ENCODE data around the gene FAM227B.
"Not testable (repeated sequence)": the region's sequence is repeated elsewhere in the genome, so short reads cannot be mapped to it uniquely, and the experiment has no call there.

The FAM227B gene

DNA sequence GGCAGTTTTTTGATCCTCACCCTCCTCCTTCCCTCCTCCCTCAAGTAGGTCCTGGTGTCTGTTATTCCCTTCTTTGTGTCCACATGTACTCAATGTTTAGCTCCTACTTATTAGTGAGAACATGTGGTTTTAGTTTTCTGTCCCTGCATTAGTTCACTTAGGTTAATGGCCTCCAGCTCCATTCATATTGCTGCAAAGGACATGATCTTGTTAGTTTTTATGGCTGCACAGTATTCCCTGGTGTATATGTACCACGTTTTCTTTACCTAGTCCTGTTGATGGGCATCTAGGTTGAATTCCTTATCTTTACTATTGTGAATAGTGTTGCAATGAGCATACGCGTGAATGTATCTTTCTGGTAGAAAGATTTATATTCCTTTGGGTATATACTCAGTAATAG lies 259.2 kb downstream of the FAM227B start:
- DNase-seq: no peak

DNA sequence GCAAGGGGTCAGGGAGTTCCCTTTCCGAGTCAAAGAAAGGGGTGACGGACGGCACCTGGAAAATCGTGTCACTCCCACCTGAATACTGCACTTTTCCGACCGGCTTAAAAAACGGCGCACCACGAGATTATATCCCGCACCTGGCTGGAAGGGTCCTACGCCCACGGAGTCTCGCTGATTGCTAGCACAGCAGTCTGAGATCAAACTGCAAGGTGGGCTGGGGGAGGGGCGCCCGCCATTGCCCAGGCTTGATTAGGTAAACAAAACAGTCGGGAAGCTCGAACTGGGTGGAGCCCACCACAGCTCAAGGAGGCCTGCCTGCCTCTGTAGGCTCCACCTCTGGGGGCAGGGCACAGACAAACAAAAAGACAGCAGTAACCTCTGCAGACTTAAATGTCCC lies 266.2 kb downstream of the FAM227B start:
- not testable (repeated sequence) for DNase-seq

DNA sequence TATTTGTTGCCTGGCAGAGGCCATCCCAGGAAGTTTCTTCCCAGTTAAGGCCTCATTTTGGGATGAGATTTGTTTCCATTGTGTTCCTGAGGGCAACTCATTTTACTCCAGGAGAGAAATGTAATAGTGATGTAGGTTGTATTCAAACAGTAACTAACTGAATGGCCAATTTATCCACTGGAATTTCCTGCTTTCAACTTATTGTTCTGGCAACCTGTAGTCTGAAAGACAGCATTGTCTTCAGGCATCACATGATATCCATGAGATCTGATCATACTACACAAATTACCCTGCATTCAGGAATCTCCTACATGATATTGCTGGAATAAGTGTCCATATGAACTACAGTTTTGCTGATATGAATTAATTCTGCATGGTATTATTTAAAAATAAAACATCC lies 277.1 kb downstream of the FAM227B start:
- no peak for DNase-seq

DNA sequence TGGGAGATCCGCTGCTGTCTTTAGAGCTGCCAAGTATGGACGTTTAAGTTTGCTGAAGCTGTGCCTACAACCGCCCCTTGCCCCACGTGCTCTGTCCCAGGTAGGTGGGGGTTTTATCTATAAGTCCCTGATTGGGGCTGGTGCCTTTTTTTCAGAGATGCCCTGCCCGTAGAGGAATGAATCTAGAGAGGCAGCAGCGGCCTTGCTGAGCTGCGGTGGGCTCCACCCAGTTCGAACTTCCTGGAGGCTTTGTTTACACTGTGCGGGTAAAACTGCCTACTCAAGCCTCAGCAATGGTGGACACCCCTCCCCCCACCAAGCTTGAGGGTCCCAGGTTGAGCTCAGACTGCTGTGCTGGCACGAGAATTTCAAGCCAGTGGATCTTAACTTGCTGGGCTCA lies 281.0 kb downstream of the FAM227B start:
- DNase-seq: no peak

DNA sequence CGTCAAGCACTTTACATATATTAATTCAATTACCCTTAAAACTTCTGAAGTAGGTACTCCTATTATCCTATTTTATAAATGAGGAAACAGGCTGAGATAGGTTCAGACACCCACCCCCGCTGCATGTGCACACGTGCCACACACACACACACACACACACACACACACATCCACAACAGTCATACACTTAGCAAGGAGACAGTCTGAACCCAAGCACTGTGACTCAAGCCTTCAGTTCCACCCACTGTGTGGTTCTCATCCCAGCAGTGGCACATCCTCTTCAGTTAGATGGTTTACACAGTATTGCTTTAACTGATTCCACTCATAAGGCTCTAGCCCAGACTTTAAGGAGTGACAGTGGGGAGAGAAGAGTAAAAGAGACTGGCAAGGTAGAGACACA lies 288.7 kb downstream of the FAM227B start:
- no peak for DNase-seq

DNA sequence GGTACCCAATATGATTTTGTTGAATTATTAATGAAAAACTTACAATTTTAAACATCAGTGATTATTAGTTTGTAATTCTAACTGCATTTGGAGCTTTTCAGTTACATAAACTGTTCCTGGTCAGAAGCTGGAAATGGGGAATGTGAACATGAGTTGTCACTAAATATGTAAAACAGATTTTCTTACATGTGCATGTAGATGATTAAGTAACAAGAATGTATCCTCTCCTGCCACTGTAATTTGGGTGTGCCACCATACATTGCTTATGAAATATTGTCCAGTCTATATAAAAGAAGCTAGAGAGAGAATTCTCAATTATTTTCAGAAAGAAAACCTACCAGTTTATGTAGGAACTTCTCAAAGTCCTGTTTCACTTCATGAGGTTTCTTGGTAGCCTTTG lies 289.2 kb downstream of the FAM227B start:
- DNase-seq: no peak

DNA sequence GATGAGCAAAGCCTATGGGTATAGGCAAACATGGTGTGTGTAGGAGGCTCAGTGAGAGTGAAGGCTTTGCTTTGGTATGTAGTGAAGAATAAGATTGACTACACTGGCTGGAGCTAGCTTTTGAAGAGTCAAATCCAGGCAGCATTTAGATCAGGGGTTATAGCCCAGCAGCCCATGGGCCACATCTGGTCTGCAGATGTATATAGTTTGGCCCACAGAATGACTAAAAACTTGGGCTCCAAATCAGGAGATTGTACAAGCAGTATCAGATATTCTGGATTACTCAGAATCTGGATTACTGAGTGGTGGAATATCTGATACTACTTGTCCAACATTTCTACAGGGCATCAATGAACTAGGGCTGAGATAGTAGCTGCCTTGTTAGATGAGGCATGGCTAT lies 290.5 kb downstream of the FAM227B start:
- no peak for DNase-seq

DNA sequence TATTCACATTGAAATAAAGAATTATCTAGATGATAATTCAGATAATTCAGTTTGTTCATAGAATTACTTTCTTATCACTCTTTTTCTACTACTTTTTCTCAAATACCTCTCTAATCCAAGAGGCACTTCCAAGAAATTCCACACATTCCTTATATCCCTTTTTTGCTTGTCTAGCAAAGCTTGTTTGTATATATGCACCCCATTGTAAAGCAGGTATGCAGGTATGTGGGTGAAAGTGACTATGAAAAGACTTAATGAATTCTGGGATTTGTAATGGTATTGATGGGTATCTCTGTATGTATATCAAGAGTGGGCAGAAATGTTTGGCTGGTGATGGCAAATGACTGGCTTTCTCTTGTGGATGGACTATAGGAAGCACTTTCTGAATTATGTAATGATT lies 291.7 kb downstream of the FAM227B start:
- no peak for DNase-seq

DNA sequence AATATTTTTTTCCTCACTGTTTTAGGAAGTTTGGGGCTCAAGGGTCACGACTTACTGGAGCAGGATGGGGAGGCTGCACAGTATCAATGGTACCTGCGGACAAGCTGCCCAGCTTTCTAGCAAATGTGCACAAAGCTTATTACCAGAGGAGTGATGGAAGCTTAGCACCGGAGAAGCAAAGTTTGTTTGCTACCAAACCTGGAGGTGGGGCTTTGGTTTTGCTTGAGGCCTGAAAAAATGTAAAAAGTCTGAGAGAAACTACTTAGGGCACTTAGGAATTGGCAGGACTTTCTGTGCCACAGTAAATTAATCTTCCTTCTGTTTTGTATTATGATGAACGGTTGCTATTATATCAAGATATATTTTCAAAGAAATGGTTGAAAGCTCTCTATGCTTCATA lies 292.7 kb downstream of the FAM227B start:
- DNase-seq: no peak

DNA sequence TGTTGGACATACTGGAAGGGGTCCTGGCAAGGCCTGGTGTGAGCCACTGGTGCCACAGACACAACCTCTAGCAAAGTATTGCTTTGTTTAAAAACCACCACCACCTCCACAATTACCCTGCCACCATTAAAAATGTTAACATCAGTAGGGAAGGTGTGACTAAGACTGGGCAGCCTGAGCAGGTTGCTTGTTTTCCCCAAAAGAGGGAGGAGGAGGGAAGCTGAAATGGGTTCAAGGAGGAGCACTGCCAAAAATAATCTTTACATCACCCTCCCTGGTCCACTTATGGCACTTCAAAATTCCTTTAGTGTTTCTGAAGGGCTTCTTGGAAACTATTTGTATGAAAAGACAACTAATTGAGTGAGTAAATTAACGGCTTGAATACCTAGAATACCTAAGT lies 297.4 kb downstream of the FAM227B start:
- no peak for DNase-seq

DNA sequence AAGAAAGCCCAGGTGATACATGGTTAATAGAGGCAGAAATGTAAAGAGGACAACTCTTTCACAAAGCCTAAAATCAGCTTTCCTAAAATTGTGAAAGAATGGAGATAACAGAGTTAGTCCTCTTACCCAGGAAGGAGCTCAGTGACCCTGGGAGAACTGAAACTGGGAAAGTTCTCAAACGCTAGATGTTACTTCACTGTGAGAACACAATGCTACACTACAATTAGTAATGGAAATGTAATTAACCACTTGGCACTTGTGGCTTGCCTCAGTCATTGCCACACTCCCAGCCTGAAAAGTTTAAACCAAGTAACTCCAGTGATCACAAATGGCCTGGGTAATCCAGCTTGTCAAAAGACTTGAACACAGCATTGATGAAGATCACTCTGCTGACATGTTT lies 300.3 kb downstream of the FAM227B start:
- DNase-seq: no peak

DNA sequence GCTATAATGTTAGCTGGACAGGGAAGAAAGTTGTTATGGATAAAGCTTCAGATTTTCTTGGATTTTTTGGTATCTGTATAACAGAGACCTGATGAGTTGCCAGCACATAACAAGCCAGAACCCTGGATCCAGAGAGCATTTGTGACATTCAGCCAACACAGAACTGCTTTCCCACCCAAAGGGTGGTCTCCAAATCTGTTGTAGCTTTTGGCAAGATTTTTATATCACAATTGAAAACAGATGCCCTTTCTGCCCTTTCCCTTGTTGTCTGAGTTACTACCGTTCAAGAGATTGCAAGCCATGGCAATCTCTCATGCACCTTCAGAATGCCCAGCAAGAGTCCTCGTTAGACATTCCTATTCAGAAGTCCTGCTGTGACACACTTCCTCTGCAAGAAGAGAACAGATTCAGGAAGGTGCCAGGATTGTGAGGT lies 305.2 kb downstream of the FAM227B start:
- DNase-seq: no peak

DNA sequence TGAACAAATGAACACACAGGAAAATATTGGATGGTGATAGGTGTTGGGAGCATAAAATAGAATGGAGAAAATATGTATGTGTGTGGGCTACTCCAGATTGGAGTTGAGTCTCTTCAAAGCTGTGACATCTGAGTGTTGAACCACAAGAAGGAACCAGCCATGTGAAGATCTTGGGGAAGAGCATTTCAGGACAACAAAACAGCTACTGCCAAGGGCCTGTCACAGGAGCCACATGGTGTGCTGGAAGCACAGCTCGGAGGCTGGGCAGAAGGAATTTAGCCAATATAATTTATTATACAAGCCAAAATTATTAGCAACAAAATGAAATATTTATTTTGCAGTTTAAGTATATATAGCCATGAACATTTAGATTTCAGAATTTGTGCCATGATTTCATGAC lies 305.9 kb downstream of the FAM227B start:
- DNase-seq: no peak

DNA sequence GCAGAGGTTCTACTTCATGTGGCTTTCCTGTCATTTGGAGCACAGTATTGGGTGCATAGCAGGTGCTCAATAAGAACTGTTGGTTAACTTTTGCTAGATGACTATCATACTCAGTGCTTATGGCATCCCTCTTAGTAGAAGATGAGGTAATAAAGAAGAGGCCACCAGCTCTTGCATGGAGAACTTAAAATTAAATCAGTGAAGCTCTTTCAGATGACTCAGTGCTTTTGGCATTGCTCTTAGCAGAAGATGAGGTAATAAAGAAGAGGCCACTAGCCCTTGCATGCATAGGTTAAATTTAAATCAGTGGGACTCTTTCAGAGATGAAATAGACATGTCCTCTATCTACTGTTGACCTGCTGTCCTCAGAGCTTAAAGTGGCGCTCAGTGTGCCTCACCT lies 307.0 kb downstream of the FAM227B start:
- DNase-seq: no peak

DNA sequence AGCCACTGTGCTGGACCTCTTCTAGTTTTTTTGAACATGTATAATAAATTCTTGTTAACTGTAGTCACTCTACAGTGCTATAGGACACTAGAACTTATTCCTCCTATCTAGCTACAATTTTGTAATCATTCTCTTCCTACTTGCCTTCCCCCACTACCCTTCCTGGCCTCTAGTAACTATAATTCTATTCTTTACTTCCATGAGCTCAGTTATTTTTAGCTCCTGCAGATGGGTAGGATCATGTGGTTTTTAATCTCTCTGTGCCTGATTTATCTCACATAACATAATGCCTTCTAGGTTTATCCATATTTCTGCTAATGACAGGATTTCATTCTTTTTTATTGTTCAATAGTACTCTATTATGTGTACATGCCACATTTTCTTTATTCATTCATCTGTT lies 310.7 kb downstream of the FAM227B start:
- DNase-seq: no peak

DNA sequence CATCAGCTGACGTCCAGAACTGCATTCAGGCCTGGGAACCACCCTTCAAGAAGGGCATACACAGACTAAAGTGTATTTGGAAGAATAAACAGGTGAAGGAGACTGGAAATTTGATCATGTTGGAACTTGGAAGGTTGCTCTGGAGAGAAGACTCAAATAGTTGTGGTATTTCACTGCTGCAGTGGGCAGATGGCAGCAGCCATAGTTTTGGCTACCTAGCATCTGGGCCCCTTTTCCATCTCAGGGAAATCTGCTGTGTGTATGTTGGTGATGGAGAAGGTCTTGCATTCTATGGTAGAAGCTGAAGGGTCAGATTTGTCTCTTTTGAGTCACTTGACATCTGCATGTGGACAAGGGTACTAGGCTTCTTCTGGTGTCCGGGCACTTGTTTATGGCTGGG lies 311.9 kb downstream of the FAM227B start:
- no peak for DNase-seq

DNA sequence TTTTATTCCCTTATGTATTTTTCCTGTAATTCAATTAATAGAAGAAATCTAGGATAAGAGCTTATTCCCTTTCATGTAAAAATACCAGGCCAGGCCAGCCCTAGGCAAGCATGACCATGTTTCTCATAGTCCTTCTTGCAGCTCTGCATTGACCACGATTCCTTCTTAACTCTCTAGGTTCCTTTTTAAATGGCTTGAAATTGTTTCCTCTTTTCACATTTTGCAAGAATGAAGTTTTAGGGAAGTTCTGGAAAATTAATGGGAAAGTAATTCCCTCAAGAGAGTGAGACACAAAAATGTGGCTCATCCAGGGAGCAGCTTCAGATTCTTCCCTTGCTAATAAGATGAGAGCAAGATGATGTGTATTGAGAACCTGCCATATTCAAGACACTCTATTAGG lies 314.1 kb downstream of the FAM227B start:
- DNase-seq: no peak

DNA sequence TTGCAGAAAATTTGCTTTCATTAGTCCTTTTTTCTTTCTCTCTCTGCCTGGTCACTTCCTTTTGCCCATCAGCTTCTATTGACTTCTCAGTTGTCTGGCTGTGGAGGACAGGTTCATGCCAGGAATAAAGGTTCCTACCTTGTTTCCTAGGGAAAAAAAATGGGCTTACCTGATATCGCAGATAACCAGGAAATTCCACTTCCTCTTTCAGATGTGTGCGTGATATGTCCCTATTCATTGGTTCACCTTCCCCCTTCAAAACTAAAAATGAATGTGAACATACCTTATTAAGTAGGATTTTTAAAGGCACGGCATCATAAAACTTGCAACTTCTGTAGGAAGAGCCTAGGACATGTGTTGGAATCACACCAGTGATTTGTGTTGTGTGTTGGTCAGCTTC lies 317.6 kb downstream of the FAM227B start:
- DNase-seq: no peak

DNA sequence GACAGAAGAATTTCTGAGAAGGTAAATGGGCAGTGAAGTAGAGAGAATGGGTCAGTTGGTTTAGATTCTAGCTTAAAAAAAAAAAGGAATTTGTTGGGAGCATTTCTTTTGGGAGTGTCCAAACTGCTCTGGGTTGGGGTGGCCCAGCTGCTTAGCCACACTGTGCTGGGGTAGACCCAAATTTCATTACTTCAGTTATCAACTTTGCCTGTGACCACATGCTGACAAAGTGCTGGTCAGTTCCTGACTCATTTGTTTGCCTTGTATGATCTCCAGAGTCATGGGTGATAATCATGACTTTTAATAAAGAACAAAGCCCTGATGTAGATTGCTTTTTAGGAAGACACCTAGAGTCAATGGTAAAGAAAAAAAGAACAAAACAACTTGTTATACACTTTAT lies 319.1 kb downstream of the FAM227B start:
- no peak for DNase-seq

DNA sequence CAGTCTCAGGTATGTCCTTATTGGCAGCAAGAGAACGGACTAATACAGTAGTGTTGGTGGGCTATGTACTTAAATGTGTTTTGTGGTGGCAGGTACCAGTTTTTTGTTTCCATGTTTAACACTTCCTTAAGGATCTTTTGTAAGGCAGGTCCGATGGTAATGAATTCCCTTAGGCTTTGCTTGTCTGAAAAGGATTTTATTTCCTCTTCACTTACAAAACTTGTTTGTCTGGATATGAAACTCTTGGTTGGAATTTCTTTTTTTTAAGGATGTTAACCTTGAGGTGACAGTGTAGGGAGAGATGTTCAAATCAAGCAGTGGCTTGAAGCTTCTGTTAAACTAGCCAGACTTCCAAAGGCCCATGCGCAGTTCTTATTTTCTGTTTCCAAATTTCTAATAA lies 319.8 kb downstream of the FAM227B start:
- no peak for DNase-seq

DNA sequence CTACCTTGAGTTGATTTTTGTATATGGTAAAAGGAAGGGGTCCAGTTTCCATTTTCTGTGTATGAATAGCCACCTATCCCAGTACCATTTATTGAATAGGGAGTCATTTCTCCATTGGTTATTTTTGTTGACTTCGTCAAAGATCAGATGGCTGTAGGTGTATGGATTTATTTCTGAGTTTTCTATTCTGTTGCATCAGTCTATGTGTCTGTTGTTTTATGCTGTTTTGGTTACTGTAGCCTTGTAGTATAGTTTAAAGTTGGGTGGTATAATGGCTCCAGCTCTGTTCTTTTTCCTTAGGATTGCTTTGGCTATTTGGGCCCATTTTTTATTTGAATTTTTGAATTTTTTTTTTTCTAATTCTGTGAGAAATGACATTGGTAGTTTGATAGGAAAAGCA lies 323.0 kb downstream of the FAM227B start:
- no peak for DNase-seq

DNA sequence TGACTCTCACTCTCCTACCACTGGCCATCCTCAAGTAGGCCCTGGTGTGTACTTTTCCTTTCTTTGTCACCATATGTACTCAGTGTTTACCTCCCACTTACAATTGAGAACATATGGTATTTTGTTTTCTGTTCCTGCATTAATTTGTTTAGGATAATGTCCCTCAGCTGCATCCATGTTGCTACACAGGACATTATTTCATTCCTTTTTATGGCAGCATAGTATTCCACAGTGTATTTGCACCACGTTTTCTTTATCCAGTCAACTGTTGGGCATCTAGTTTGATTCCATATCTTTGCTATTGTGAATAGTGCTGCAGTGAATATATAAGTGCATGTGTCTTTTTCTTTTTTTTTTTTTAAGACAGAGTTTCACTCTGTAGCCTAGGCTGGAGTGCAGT lies 324.4 kb downstream of the FAM227B start:
- DNase-seq: no peak

DNA sequence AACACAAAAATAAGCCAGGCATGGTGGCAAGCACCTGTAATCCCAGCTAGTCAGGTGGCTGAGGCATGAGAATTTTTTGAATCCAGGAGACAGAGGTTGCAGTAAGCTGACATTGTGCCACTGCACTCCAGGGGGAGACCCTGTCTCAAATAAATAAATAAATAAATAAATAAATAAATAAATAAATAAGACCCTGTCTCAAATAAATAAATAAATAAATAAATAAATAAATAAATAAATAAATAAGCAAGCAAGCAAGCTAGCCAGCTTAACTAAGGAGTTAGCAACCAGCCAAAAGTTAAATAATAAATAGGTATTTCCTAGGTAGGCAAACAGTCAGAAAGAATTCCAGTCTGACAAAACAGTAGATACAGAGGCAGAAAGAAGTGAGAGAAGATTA lies 326.7 kb downstream of the FAM227B start:
- DNase-seq: no peak

DNA sequence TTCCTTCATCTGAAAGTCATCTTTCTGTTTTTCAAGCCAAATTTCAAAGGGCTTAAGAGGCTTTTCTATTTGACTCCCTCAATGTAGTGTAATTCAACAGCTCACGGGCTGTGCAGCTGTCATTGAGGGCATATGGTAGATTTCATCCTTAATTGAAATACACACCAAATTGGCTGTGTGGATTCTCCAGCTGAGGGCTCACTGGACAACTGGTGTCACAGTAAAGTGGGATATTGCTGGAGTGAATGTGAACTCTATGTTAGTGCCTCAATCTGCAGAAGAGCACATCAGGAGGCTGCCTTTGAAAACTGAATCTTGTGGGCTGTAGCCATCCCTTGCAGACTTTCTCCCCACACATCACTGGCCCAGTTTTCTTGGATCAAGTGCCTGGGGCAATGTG lies 330.4 kb downstream of the FAM227B start:
- no peak for DNase-seq

DNA sequence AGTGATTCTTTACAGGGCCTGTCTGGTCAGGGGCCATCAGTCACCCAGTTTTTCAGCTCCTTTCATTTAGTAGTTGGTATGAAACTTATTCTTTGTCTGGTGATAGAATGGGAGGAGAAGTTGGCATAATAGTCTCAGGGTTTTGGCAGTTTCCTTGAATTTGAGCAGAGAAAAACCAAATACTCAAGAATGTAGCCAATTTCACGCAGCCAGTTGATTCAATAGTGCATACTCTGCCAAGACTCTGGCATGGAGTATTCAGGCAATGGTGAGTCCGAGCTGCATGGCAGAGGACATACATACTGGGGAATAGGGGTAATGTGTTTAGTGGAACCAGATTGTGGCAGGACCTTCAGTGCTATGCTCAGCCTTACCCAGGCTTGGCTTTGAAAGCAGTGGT lies 332.2 kb downstream of the FAM227B start:
- DNase-seq: no peak

DNA sequence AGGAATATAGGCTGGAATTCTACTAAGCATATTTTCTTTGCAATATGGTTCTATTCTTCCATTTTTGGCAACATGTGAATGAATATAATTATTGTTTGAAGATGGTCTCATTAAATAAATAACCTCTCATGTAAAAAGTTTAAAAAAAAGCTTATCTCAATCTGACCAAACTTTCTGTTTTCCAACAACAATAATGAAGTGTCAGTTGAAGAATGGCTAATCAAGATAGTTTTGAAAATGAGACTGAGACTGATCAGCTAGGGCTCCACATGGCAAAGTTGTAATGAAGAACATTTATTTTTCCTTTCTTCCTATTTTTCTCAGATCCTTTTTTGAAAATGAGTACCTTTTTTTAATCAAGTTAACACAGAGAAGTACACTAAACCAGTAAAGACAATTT lies 333.1 kb downstream of the FAM227B start:
- DNase-seq: no peak

All from stimulated activated CD4-positive, alpha-beta T cell treated with anti-CD3 and anti-CD28 coated beads, Interleukin-4, amount 100 ng/mL, for 24 hours (primary cell).